Ovary (tissue), 9 donors: Measurements from ENCODE around the gene MPP4. TPM values are rescaled to one million over a fixed set of nuclear protein-coding genes. Genes with fewer than 3 reads are reported as not detected.

Experiments
- DNase-seq, 5 donors: peaks; one replicate each; pipeline ENCODE4 v3.0.0-alpha.2; 2019 to 2020
- H3K27ac ChIP-seq, 2 donors: fragments of 200-600 bp; one replicate each; pipeline versions ENCODE4 v1.5.1 to v1.8.0; 2019 to 2022
- H3K27me3 ChIP-seq: fragments of 200-600 bp; one replicate; pipeline ENCODE4 v1.8.0; 2022
- H3K36me3 ChIP-seq: fragments of 200-600 bp; sonication (generic); one replicate; pipeline ENCODE4 v1.5.1; 2019
- H3K4me1 ChIP-seq: one replicate; pipeline ENCODE4 v1.8.1; 2013; ENCODE audit warnings: mild to moderate bottlenecking, moderate library complexity; ENCODE audit not compliant: insufficient read depth
- H3K4me3 ChIP-seq: fragments of 200-600 bp; sonication (generic); one replicate; pipeline ENCODE4 v1.5.1; 2017
- H3K9me3 ChIP-seq, 2 donors: fragments of 200-600 bp in 1 of 2; sonication (generic) in 1 of 2; one replicate each; pipeline versions ENCODE4 v1.5.1 to v1.8.1; 2013 to 2019; ENCODE audit warnings: mild to moderate bottlenecking in 1 of 2, moderate library complexity in 1 of 2
- EP300 ChIP-seq: sonication (generic); formaldehyde crosslinking; IDR thresholded peaks from one replicate; pipeline ENCODE4 v1.6.1; 2017; ENCODE audit warnings: antibody characterized with exemption
- POLR2A ChIP-seq: fragments of 450-650 bp; IDR thresholded peaks from one replicate; pipeline ENCODE4 v1.6.1; 2017; ENCODE audit warnings: antibody characterized with exemption, mild to moderate bottlenecking, moderate library complexity
- WGBS, 3 donors: extraction: QIAGEN DNeasy Blood & Tissue Kit in 1 of 3; methylation state at CpG; one replicate each; pipeline versions ENCODE4 v1.1.5 to v1.1.7; 2013 to 2017; 5-methylcytosine and 5-hydroxymethylcytosine counted together
- intact Hi-C, 4 donors: fragments of 100-400 bp; cut with DNase I; formaldehyde crosslinking; loops; one replicate each; pipeline versions ENCODE4 v1.11.0 to v1.15.1; 2022 to 2023
- polyA plus RNA-seq, 2 donors: library from polyadenylated mRNA; stranded (reverse); fragments of 200-250 nt in 1 of 2; fragments of 350-450 nt in 1 of 2; fragmentation: Illumina TruSeq in 1 of 2; extraction: RNeasy Lipid Tissue Mini Kit (QIAGEN cat#74804) in 1 of 2; gene quantifications; one replicate each; pipeline ENCODE4 v1.2.3, GENCODE V29; 2013 to 2014
- small RNA-seq: library from RNA; depleted of rRNA; stranded (forward); fragments of <200 nt; gene quantifications from one replicate; pipeline ENCODE3, GENCODE V24; 2016
- total RNA-seq, 7 donors: library from RNA; depleted of rRNA in 2 of 7; stranded (reverse); fragments of >200 nt in 2 of 7; fragmentation: NEBNext Ultra II Directional in 3 of 7; extraction: Animal tissue kit (Norgen Biotek cat#: 25700) in 3 of 7; gene quantifications; one replicate each; pipeline versions ENCODE4 v1.1.0 to v1.2.4, GENCODE V29; 2016 to 2023
- donor health status: DM: no; HTN: no; CAD: no; lungs with moderate emphysema.
- donor health status: DM: no; HTN: no; CAD: no.
- donor health status: Bipolar disorder and iron deficiency.
- donor health status: DM: yes; HTN: yes; CAD: no.
- donor health status: DM: no; HTN: no; CAD: no.
- donor health status: DM: yes; HTN: yes; CAD: no.

The MPP4 gene
- total and polyA plus RNA-seq, 9 donors = 0.04 to 0.36 (median 0.23) TPM; not detected in 5

DNA sequence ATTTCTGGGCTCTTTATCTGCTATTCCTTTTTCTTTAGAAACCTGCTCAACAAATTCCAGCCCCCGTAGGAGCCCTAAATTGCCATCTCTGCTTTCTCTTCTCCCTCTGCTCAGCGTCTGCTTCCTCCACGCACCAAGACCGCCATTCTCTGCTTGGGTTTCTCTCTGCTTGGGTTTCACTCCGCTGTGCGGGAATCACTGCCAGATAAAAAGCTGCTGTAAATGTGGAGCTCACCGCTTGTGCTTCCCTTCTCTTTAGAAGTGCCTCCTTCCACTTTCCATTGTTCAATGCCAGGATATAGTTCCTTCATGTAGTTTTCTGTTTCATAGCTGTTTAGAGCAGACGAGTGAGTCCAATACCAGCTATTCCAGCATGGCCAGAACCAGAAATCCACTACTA, 101.0 kb downstream of the MPP4 start:
- no peaks in the 10 kb centered on the region for H3K9me3 ChIP-seq
- intact Hi-C loops = no loop called here
- H3K36me3 ChIP-seq = no peaks in the 10 kb centered on the region
- H3K27me3 ChIP-seq = no peaks in the 10 kb centered on the region
- TF ChIP-seq POLR2A (no peak), EP300 (no peak)
- DNase-seq = no peak
- H3K4me1 ChIP-seq = no peaks in the 10 kb centered on the region
- H3K27ac ChIP-seq = no peak overlapping the region
- no peak overlapping the region for H3K4me3 ChIP-seq
- WGBS, 3 donors = 64 to 68% (median 67%) methylated on average over 8 of the region's 8 CpGs

Small RNAs within 50 kb of the gene (small RNA-seq; reads per million reads assigned to genes)
- not detected for gene RNU6-651P

Other genes starting within 250 kb of the MPP4 start
- gene TRAK2, start 247.2 kb downstream of the MPP4 start, total RNA-seq = 10 to 100 TPM; 14.3 to 33.7 (median 20.2) TPM
- gene TRAK2, start 247.2 kb downstream of the MPP4 start, polyA plus RNA-seq = 10 to 100 TPM in 1 of 2 donors, 1 to 10 TPM in 1; 8.3 to 25.7 TPM
- gene STRADB, start 246.9 kb downstream of the MPP4 start, total RNA-seq = 10 to 100 TPM; 13.7 to 20.4 (median 16.5) TPM
- 10 to 100 TPM; 11.7 to 33.3 TPM for gene STRADB, start 246.9 kb downstream of the MPP4 start, polyA plus RNA-seq
- 10 to 100 TPM; 12.8 to 28.5 (median 24.8) TPM for gene TMEM237, start 55.1 kb downstream of the MPP4 start, total RNA-seq
- 10 to 100 TPM; 13.3 to 27.7 TPM for gene TMEM237, start 55.1 kb downstream of the MPP4 start, polyA plus RNA-seq
- 10 to 100 TPM in 6 of 7 donors, 1 to 10 TPM in 1; 9.4 to 18.5 (median 15.5) TPM for gene ALS2, start 82.3 kb upstream of the MPP4 start, total RNA-seq
- gene ALS2, start 82.3 kb upstream of the MPP4 start, polyA plus RNA-seq = 10 to 100 TPM in 1 of 2 donors, 1 to 10 TPM in 1; 6.1 to 11.4 TPM
- gene CDK15, start 107.9 kb upstream of the MPP4 start, total RNA-seq = 10 to 100 TPM in 1 of 7 donors, 1 to 10 TPM in 6; 4.2 to 14.9 (median 7.9) TPM
- 1 to 10 TPM; 3.7 to 4.8 TPM for gene CDK15, start 107.9 kb upstream of the MPP4 start, polyA plus RNA-seq